Glutamatergic neuron (in vitro differentiated cells): ENCODE results near the gene KCNJ12. TPM values are rescaled to one million over a fixed set of nuclear protein-coding genes. Genes with fewer than 3 reads are reported as not detected.

Experiments used
- DNase-seq: peaks from one replicate; pipeline ENCODE4 v3.0.0; 2022
- H3K27ac Mint-ChIP-seq: one replicate; pipeline ENCODE4 v1.8.0; 2020; ENCODE audit warnings: mild to moderate bottlenecking, mixed read lengths, inconsistent platforms; ENCODE audit not compliant: unreplicated experiment
- H3K27me3 Mint-ChIP-seq: one replicate; pipeline ENCODE4 v1.8.0; 2020; ENCODE audit warnings: mild to moderate bottlenecking, moderate library complexity, mixed read lengths, inconsistent platforms; ENCODE audit not compliant: unreplicated experiment
- H3K36me3 Mint-ChIP-seq: one replicate; pipeline ENCODE4 v1.8.0; 2020; ENCODE audit warnings: mild to moderate bottlenecking, mixed read lengths, inconsistent platforms; ENCODE audit not compliant: unreplicated experiment
- H3K4me1 Mint-ChIP-seq: one replicate; pipeline ENCODE4 v1.8.0; 2020; ENCODE audit warnings: mild to moderate bottlenecking, low read depth, mixed read lengths, inconsistent platforms; ENCODE audit not compliant: unreplicated experiment
- H3K4me3 Mint-ChIP-seq: one replicate; pipeline ENCODE4 v1.8.0; 2020; ENCODE audit warnings: mild to moderate bottlenecking, mixed read lengths, inconsistent platforms; ENCODE audit not compliant: unreplicated experiment
- H3K9me3 Mint-ChIP-seq: one replicate; pipeline ENCODE4 v1.8.0; 2020; ENCODE audit warnings: mild to moderate bottlenecking, moderate library complexity, mixed read lengths, inconsistent platforms; ENCODE audit not compliant: unreplicated experiment
- total RNA-seq: library from RNA; stranded (reverse); fragmentation: NEBNext Ultra II Directional; extraction: Animal tissue kit (Norgen Biotek cat#: 25700); gene quantifications from one replicate; pipeline ENCODE4 v1.2.1, GENCODE V29; 2021; ENCODE audit not compliant: unreplicated experiment
- TF ChIP-seq, protein P1 (sequence below): fragments of 200-600 bp; sonication (generic); IDR thresholded peaks from one replicate; pipeline ENCODE4 v1.5.0; 2021; ENCODE audit not compliant: partially characterized antibody, unreplicated experiment

Gene KCNJ12
- total RNA-seq, 1 donor from 2014 or later = 9.6 TPM

DNA sequence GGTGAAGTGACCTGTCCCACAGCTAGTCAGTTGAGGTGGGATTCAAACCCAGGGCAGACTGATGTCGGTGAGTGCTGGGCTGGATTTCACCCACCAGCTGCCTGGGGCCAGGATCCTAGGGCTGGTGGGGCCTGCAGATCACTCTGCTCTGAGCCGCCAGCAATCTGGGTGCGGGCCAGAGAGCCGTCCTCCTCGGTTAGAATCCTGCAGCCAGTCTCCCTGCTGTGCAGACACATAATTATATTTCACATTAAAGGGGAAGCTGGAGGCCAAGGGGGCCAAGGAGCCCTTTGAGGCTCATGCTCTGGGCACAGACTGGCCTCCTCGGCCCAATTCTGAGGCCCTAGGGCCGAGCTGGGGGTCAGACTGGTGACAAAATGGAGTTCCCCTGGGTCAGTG is 996 bp upstream of the KCNJ12 start:
- Mint-ChIP-seq H3K27me3 (peaks cover 14% of the 10 kb centered on the region), H3K36me3 (no peaks in the 10 kb centered on the region)

DNA sequence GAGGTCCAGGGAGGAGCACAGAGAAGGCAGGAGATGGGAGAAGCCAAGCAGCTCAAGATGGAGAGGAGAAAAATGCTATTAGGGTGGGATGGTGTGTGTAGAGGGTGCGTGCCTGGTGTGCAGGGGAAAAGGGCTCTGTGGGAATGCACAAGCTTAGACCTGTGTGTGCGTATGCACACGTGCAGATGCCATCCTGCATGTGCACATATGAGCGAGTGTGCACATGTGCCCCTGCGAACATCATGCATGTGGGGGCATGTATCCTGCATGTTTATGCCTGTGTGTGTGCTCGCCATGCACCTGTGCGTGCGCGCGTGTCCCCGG is 438 bp upstream of the KCNJ12 start:
- Mint-ChIP-seq H3K36me3 (no peaks in the 10 kb centered on the region), H3K9me3 (peaks cover 8% of the 10 kb centered on the region), H3K27me3 (peaks cover 14% of the 10 kb centered on the region), H3K27ac (peak overlapping the region; percentile 40), H3K4me1 (peaks cover 16% of the 10 kb centered on the region), H3K4me3 (peak overlapping the region; percentile 46)
- TF ChIP-seq, protein P1, sequence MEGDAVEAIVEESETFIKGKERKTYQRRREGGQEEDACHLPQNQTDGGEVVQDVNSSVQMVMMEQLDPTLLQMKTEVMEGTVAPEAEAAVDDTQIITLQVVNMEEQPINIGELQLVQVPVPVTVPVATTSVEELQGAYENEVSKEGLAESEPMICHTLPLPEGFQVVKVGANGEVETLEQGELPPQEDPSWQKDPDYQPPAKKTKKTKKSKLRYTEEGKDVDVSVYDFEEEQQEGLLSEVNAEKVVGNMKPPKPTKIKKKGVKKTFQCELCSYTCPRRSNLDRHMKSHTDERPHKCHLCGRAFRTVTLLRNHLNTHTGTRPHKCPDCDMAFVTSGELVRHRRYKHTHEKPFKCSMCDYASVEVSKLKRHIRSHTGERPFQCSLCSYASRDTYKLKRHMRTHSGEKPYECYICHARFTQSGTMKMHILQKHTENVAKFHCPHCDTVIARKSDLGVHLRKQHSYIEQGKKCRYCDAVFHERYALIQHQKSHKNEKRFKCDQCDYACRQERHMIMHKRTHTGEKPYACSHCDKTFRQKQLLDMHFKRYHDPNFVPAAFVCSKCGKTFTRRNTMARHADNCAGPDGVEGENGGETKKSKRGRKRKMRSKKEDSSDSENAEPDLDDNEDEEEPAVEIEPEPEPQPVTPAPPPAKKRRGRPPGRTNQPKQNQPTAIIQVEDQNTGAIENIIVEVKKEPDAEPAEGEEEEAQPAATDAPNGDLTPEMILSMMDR = no peak
- no peak for DNase-seq

More for the DNA sequence above, 996 bp upstream of the KCNJ12 start:
- Mint-ChIP-seq H3K27ac (peak overlapping the region; percentile 40), H3K4me1 (peaks cover 18% of the 10 kb centered on the region), H3K9me3 (peaks cover 8% of the 10 kb centered on the region), H3K4me3 (no peak overlapping the region)
- TF ChIP-seq, protein P1 = no peak
- DNase-seq = no peak

DNA sequence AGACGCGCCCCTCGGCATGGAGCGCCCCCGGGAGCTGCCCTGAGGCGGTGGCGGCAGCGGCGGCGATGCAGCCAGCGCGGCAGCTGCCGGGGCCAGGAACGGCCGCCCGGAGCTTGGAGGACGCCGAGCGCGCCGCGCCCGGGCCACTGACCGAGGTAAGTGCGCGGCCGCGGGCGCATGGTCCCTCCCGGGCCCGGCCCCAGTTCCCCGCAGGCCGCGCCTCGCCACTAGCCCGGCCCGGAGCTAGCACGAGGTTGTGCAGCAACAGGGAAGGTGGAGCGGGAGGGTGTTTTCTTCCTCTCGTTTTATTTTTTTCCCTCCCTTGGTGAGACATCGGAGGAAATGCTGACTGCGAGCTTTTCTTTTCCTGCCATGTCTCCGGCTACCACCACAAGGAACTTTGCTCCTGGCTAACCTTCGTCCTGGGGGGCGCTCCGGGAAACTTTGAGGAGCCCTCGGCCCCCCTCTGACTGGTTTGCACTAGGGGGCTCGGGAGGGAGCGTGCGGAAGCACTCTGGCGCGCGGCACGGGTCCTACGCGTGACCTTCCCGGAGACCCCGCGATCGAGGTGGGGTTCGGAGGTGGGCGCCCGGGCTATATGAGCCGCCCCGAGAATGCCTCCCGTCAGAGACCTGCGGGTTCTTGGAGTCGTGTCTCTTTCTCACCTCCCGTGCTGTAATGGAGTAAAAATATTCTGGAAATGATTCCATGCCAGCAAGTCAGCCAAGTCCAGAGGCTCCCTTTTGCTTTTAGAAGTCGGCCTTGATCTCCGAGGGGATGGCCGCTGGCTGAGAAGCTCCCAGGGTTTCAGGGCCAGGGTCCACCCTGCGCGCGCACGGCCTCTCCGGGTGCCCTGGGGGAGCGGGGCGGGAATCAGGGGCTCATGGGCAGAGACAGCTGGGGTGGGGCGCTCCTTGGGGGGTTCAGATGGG is 868 bp downstream of the KCNJ12 start:
- Mint-ChIP-seq H3K4me1 (peaks cover 16% of the 10 kb centered on the region), H3K27me3 (peaks cover 14% of the 10 kb centered on the region), H3K9me3 (peaks cover 8% of the 10 kb centered on the region), H3K4me3 (peak overlapping the region; percentile 72), H3K27ac (no peak overlapping the region), H3K36me3 (no peaks in the 10 kb centered on the region)
- peak; percentile 62 for DNase-seq
- TF ChIP-seq, protein P1 = no peak

DNA sequence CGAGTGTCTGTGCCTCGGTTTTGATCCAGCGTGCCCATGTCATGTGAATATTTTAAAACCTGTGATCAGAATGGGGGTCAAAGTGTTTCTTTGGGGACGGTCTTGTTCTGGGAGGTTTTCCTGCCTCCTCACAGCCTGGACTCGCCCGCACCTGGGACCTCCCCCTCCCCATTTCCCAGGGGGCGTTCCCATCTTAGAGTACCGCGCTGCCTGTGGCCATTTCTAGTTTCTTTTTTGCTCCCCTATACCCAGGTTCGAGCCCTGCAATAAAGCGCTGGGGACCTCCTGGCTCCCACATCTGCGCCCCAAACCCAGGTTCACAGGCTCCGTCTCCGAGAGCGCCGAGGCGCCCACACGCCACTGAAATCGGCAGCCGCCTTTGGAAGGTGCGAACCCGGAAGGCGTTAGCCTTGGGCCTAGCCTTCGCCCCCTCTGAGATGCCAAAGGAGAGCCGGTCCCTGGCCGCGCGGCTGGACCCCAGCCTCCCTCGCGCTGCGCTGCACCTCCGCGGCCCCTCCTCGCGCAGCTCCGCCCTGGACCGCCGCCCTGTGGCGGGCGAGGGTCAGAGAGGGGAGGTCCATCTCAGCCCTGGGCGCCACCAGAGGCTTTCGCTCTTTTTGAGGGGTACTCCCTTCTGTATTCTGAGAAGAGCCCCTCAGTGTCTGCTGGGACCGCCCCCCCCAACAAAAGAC is 1.7 kb downstream of the KCNJ12 start:
- Mint-ChIP-seq H3K27ac (no peak overlapping the region), H3K9me3 (peaks cover 8% of the 10 kb centered on the region), H3K4me1 (peaks cover 10% of the 10 kb centered on the region), H3K27me3 (peaks cover 14% of the 10 kb centered on the region), H3K36me3 (no peaks in the 10 kb centered on the region), H3K4me3 (peak overlapping the region; percentile 72)
- DNase-seq = peak; percentile 56
- TF ChIP-seq, protein P1 = no peak

DNA sequence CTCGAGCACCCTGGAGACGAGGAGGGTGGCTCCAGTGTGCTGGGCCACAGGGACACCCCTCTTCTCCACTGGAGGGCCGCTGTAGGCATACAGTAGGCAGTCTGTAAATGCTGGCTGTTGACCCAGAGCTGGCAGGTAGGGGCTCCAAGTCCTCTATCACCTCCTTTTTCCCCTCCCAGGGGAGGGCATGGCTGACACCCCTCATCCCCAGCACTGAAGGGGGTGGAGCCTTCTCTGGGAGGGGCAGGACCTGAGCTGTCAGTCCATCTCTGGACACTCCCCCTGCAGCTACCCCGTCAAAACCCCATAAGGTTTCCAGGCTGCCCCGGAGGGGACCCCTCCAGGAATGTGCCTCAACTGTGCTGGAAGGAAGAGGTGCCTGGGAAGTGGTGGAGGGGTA is 2.4 kb downstream of the KCNJ12 start:
- Mint-ChIP-seq H3K4me3 (no peak overlapping the region), H3K36me3 (no peaks in the 10 kb centered on the region), H3K27ac (no peak overlapping the region), H3K27me3 (peaks cover 14% of the 10 kb centered on the region), H3K9me3 (peaks cover 5% of the 10 kb centered on the region), H3K4me1 (peaks cover 9% of the 10 kb centered on the region)
- DNase-seq = no peak
- TF ChIP-seq, protein P1 = no peak
